Effector CD8-positive, alpha-beta T cell (primary cell): Measurements from ENCODE around the gene FOXRED2.
"Not testable (repeated sequence)": the region's sequence is repeated elsewhere in the genome, so short reads cannot be mapped to it uniquely, and the experiment has no call there.

Experiments used
- DNase-seq: peaks from one replicate; lab custom pipeline; 2025; lab: John Stamatoyannopoulos, UW

FOXRED2 gene

GRCh38 chr22:36470162-36470993 lies 36.5 kb downstream of the FOXRED2 start:
- peak; percentile 70 for DNase-seq

DNA sequence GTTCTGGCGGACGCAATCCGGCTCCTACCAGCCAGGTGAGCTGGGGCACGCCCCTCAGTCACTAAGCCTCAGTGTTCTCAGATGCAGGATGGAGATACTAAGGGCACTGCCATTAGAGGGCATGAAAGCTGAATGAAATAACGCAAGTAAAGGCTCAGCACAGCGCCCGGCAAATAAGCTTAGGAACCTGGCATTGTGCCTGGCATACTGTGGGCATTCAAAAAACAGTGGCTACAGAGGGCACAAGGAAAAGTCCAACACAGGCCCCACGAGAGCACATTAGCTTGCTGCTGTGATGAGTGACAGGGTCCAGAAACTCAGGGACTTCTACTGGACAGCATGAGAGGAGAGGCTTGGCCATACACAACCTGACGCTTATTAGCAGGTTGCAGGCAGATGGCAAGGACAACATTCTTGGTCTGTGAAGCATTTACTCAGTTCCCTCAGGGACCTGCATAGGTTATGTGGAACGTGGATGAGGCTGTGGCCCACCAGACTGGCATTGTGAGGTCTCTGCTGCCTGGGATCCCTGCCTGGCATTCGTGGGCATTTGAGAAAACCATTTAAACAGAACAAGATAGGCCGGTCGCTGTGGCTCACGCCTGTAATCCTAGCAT lies 37.6 kb downstream of the FOXRED2 start:
- DNase-seq, result no peak

GRCh38 chr22:36467946-36468345 lies 38.9 kb downstream of the FOXRED2 start:
- no peak for DNase-seq

DNA sequence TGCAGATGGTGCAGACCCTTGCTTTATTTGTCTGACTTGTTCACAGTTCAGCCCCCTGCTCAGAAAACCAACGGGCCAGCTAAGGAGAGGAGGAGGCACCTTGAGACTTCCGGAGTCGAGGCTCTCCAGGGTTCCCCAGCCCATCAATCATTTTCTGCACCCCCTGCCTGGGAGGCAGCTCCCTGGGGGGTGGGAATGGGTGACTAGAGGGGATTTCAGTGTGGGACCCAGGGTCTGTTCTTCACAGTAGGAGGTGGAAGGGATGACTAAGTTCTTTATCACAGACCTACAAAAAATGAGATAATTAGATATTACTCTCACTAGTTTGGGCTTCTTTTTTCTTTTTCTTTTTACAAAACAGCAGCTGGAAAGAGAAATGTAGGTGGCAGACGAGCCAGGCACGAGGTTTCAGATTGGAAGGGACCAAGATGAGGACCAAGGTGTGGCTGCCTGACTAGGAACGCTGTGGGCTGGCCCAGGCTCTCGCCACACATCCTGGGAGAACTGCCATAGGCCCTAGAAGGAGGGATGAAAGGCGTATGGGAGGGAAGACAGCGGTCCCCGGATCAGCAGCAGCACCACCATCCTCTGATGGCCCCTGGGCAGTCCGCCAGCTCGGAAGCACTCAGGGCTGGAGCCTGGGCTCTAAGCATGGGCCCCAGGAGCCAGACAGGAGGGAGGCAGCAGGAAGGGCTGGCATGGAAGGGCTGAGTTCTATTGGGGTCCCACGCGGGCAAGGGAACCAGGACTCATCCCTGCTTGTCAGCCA lies 39.6 kb downstream of the FOXRED2 start:
- no peak for DNase-seq

DNA sequence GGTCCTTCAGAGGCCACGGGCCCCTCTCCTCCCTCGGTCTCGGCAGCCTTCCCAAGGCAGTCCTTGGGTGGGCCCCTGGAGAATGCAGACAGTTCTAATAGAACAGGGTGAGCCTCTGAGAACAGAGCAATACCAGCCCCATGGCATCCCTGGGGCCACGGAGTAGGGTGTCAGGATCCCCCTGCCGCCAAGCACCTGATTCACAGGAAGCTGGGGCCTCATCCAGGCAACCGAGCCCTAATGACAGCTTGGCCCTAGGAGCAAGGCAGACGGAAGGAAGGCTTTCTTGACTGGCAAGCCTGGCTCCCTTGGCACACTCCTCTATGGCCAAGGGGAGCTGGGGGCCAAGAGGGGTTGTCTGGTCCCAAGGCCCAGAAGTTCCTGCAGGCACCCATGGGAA lies 40.6 kb downstream of the FOXRED2 start:
- no peak for DNase-seq

DNA sequence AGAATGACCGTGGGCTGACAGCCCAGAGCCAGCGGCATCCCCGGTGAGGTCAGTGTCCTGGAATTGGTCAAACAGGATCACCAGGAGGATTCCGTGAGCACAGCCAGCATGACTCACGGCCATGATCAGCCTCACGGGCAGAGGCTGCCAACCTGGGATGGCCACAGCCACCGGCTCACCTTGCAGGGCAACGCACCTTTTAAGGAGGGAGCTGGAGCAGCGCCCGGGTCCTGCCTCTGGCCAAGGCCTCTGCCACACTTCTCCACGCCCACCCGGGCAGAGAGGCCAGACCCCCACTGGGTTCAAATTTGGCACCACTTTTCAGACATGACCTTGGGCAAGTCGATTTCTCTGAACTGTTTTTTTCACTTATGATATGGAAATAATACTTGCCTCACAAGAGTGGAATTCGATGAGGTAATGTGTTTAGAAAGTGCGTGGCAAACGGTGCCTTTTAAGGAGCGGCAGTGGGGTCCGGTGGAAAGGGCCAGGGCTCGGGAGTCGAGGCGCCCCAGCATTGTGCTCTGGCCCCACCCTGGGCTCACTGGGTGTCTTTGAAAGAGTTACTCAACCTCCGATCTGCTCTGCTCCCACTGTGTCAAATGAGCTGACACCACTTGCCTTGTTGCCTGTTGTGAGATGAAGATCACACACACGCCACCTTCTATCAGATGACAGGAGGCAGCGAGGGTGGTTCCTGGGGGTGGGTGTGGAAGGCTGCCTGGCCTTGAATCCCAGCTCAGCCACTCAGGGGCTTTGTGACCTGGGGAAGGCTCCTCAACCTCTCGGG lies 41.4 kb downstream of the FOXRED2 start:
- DNase-seq, result no peak

DNA sequence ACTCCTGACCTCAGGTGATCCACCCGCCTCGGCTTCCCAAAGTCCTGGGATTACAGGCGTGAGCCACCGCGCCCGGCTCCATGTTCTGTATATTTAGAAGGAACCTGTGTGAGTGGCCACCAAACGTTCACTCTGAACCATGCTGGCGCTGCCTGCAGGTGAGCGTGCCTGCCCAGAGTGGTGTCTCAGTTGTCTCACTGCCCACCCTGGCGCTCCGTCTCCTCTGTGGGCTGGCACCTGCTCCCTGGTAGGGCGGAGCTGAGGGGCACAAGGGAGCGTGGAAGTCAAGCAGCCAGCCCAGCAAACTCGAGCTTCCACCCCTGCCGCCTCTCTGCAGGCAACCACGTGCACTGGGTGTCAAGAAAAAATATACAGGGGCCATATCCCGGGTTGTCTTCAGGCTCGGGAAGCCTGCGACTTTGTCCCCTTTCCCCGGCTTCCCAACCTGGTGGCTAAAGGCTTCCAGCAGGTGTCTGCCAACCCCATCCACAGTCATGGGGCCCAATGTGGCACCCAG lies 42.1 kb downstream of the FOXRED2 start:
- DNase-seq, result no peak

DNA sequence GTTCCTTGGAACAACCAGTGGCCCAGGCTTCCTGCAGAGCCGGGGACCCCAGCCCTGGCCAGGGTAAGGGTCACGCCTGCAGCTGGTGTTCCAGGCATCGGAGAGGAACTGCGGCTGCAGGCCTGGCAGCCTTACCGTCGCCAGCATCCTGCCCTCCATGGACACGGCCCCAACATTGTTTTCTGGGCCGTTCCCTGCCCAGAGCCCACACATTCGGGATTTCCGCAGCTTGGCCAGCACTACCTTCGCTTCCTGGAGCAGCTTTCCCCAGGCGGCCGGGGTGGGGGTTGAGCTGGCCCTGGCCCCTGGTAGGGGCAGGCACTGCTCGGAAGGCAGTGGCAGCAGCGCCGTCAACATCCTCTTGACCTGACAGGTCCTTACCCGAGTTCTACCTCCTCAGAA lies 43.1 kb downstream of the FOXRED2 start:
- DNase-seq, result no peak

DNA sequence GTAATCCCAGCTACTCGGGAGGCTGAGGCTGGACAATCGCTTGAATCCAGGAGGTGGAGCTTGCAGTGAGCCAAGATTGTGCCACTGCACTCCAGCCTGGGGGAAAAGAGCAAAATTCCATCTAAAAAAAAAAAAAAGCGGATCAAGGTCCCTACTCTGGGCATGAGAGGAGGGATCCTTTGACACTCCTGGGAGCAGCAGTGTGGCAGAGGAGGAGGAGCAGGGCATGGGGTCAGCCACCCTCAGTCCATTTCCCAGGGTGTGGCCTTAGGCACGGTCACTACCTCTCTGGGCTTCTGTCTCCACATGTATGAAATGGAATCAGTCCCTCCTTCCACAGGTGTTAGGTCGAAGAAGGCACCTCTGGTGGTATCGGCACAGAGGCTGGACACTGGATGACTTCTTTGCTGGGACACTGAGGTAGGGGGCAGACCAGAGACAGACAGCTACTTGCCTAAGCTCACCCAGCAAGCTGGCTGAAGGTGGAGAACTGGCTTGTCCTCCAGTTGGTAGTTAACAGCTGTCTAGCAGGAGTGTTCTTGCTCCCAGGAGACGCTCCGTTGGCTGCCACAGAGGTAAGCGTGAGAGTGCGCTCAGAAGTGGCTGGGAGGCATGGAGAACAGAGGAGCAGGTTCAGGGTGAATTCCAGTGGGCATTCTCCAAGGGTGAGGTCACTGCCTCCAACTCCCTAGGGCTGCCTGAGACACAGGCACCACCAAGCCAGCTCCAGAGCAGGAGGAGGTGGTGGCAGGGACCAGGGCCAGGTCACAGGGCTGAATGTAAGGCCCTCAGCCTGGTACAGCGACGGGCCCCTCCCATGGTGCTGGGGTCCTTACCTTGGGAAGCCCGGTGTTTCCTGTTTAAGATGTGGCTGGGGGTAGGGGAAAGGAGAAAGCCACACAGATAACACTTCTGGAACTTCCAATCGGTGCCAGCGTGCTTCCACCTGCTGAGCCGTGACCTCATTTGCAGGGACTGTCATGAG lies 44.9 kb downstream of the FOXRED2 start:
- DNase-seq, result no peak

GRCh38 chr22:36460202-36460601 lies 46.6 kb downstream of the FOXRED2 start:
- DNase-seq, result no peak

DNA sequence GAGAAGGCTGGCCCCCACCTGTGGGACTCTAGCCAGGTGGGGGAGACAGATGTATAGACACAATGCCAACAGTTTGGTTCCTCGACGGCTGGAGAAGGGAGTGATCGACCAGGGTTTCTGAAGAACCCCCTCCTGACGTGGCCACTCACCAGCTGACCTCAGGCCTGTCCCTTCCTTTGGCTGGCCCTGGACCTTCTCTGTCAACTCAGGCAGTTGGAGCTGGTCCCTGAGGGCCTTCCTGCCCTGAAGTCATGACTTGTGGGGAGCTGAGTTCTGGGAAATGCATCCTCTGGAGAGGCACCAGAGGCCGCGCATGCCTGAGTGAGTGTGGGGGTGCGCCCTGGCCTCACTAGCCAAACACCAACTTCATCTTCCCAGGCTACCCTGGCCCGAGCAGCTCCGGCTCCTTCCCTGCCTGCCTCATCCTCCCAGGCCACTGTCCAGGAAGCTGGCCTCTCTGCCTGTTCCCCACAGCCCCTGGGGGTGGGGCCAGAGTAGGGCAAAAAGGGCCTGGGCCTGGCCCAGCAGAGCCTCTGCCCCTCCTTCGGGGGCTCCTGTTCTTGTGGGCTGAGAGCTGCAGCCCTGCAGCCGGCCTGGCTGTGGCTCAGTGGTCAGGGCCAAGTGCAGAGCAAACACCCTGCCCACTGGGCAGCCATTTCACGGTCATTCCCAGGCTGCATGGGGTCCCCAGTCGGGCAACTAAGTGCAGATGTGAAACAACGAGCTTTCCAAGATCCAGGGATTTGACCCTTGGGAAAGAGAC lies 49.0 kb downstream of the FOXRED2 start:
- DNase-seq, result no peak

DNA sequence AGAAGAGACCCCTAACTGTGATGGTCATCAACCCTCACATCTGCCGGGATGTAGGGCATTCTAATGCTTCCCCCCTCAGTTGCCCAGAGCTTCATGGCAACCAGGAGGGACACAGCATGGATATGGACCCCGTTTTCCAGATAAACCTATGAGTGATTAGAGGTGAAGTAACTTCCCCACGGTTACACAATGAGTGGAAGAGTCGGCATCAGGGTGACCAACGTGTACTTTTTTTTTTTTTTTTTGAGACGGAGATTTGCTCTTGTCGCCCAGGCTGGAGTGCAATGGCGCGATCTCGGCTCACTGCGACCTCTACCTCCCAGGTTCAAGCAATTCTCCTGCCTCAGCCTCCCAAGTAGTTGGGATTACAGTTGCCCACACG lies 50.4 kb downstream of the FOXRED2 start:
- no peak for DNase-seq

DNA sequence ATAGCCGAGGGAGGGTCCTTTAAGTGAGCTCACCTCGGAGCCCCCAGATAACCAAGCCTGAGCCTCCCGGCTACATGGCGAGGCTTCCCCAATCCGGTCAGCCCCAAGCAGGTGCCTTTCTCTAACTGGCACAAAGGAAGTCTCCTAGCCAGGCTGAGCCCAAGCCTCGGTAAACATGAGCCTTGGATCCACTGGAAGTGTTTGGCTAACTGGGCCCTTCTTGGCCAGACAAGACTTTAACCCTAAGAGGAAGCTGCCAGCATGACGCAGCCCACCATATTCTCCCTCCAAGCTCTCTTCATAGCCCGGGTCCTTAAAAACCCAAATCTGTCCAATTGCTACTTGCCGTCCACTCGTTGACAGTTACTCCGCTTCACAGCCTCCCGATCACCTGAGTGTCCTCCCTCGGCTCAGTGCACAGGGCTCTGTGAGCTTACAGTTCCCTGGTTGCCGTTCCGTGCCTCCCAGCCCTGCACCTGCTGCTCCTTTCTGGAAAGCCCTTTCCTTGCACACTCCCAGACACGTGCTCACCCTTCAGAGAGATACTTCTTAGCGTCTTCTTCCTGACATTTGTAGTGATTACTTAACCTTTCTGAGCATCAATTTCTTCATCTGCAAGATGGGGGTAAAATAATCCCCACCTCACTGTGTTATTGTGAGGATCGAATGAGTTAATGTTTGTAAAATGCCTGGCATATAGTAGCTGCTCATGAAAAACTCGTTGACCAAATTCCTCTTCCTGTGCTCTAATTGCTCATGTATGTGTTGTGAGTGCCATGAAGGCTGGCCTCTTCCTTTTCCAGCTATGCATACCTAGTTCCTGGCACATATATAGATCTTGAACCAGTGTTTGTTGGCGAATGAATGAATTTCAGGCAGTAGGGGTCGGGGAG lies 51.0 kb downstream of the FOXRED2 start:
- no peak for DNase-seq

DNA sequence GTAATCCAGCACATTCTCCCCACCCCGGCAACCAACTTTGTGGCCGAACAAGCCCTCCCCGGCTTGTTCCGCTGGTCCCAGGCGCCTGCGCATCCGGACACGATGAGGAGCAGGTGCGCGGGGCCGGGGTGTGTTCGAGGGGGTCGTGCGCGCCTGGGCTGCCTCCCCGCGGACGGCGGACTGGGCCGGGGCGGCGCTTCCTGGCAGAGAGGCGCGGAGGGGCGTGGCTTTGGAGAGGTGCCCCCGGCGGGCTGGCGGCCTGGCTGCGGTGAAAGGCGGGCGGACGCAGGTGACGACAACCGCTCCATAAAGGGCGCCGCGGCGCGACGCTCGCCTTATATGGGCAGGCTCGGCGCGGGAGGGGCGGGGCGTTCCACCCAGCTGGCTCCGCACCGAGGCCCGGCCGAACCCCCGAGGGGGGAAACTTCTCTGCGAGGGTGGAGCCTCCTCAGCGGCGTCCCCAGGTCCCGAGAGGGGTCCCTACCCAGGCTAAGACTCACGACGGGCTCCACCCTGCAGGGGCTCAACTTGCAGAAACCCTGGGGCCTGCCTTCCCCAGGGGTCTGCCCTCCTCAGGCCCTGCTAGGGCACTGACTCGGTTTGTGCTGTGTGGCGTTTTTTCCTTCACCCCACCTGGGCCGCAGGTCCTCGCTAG lies 51.8 kb downstream of the FOXRED2 start:
- DNase-seq, result peak; percentile 88

DNA sequence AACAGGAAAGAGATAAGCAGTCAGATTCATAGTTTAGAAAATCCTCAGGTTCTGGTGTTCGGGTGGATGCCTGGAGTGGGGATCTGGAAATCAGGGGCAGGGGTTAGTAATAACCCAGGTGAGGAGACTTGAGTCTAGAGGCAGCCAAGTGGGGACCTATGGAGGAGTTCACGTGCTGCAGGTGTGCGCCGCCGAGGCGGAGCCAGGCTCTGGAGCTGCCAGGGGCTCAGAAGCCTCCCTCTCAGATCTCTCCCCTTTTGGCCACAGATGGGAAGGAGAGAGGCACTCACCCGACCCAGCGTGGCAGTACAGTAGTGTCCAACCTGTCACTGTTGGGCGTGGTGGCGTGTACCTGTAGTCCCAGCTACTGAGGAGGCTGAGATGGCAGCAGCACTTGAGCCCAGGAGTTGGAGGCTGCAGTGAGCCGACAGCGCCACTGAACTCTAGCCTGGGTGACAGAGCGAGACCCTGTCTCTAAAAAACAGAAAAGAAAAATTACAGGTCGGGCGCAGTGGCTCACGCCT lies 52.9 kb downstream of the FOXRED2 start:
- no peak for DNase-seq

- DNase-seq, result not testable (repeated sequence)
Measured at GRCh38 chr22:36452978-36453607, 53.7 kb downstream of the FOXRED2 start.

GRCh38 chr22:36452250-36452977 lies 54.4 kb downstream of the FOXRED2 start:
- DNase-seq, result no peak
